Adrenal gland (tissue), 5 donors: ENCODE data around the gene TRPM5.

Experiments
- POLR2A ChIP-seq, 2 donors: fragments of 450-650 bp; IDR thresholded peaks; one replicate each; pipeline ENCODE4 v1.6.1; 2017; ENCODE audit warnings: antibody characterized with exemption in 2 of 2, mild to moderate bottlenecking in 2 of 2, moderate library complexity in 1 of 2
- TF ChIP-seq, protein P1 (sequence below), 6 experiments: fragments of 450-650 bp in 4 of 6; fragments of 200-600 bp in 2 of 6; sonication (generic) in 1 of 6; IDR thresholded peaks; 1 replicate in 5 of 6; 2 replicates in 1 of 6; pipeline versions ENCODE4 v1.5.1 to v1.8.0; 2016 to 2021; ENCODE audit warnings: antibody characterized with exemption in 6 of 6, mild to moderate bottlenecking in 2 of 6, moderate library complexity in 1 of 6
- donor health status: DM: no; HTN: no; CAD: no.

DNA sequence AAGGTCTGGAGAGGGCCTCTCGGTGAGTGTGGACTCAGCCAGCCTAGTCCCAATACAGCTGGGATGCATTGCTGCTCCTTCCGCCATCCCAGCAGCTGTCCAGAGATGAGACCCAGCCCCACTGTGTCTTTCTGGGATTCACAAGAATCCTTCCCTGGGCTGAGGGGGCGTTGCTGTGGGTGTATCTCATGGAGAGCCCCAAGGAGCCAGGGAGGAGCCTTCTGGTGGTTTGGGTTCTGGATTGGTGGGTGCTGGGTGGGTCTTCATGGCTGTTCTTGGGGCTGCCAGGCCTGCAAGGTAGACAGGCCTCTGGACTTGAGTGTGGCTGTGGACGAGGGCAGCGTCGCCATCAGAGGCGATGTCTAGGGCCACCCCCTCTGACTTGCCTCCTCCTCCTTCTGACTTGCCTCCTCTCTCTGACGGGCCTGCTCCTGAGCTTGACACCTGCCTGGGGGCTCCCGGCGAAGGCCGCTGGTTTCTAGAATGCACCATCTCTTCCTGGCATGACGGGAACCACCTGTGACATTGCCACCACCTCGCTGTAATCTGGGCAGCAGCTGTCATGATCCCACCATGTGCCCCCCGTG lies 17.7 kb upstream of the TRPM5 start:
- no peak for TF ChIP-seq POLR2A (IDR thresholded peaks at IDR 0.05)
- TF ChIP-seq, protein P1, sequence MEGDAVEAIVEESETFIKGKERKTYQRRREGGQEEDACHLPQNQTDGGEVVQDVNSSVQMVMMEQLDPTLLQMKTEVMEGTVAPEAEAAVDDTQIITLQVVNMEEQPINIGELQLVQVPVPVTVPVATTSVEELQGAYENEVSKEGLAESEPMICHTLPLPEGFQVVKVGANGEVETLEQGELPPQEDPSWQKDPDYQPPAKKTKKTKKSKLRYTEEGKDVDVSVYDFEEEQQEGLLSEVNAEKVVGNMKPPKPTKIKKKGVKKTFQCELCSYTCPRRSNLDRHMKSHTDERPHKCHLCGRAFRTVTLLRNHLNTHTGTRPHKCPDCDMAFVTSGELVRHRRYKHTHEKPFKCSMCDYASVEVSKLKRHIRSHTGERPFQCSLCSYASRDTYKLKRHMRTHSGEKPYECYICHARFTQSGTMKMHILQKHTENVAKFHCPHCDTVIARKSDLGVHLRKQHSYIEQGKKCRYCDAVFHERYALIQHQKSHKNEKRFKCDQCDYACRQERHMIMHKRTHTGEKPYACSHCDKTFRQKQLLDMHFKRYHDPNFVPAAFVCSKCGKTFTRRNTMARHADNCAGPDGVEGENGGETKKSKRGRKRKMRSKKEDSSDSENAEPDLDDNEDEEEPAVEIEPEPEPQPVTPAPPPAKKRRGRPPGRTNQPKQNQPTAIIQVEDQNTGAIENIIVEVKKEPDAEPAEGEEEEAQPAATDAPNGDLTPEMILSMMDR (IDR thresholded peaks at IDR 0.05) = no peak
